Measurements from ENCODE around the gene VWA1.

DNA sequence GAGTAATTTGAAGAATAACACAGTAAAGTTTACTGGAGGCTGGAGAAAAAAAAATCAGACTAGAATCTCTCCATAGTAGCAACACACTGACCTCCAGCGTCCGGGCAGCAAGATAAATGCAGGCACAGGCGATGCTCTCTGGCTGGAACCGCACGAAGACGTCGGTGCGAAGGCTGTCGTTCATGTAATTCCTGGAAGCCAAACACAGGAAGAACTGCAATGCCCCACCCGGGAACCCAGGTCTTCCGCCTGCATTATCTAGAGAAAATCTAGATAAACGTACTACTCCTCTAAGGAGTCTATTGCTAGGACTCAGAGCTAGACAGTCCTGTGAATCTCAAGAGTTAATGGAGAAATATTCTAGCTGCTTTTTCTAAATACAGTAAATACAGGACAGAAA is 44.8 kb upstream of the VWA1 start:
- TF ChIP-seq, protein P1, sequence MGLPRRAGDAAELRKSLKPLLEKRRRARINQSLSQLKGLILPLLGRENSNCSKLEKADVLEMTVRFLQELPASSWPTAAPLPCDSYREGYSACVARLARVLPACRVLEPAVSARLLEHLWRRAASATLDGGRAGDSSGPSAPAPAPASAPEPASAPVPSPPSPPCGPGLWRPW (IDR thresholded peaks at IDR 0.05): no peak
- TF ChIP-seq BHLHE40 (IDR thresholded peaks at IDR 0.05; ENCODE audit: low read depth, low read length): no peak
